H1 (cell line): ENCODE results near the gene BICDL1. TPM values are rescaled to one million over a fixed set of nuclear protein-coding genes. Genes with fewer than 3 reads are reported as not detected.

Experiments used
- BCL11A ChIP-seq, 2 experiments: IDR thresholded peaks; one replicate each; pipeline ENCODE4 v1.6.1; 2011; ENCODE audit warnings: low read depth in 2 of 2, low read length in 2 of 2, mild to moderate bottlenecking in 2 of 2
- CHD7 ChIP-seq: fragments of 300-600 bp; sonication (generic); IDR thresholded peaks from 2 replicates; pipeline ENCODE4 v1.7.1; 2012; ENCODE audit warnings: low read length, moderate library complexity, mild to moderate bottlenecking, inconsistent platforms; ENCODE audit not compliant: insufficient replicate concordance
- EZH2 ChIP-seq: fragments of 200-600 bp; sonication (generic); IDR thresholded peaks from 2 replicates; pipeline ENCODE4 v1.7.1; 2012; ENCODE audit warnings: low read depth, mild to moderate bottlenecking, moderate library complexity, low read length, inconsistent platforms; ENCODE audit not compliant: severe bottlenecking
- RBBP5 ChIP-seq: IDR thresholded peaks from 2 replicates; pipeline ENCODE4 v1.7.1; 2012; ENCODE audit warnings: low read depth, mild to moderate bottlenecking, inconsistent platforms, low read length, moderate library complexity, borderline replicate concordance
- ZNF274 ChIP-seq: IDR thresholded peaks from 2 replicates; pipeline ENCODE4 v1.7.0; 2012; ENCODE audit warnings: low read length, borderline replicate concordance; ENCODE audit errors: extremely low read depth
- polyA plus RNA-seq, 7 experiments: library from polyadenylated mRNA; depleted of rRNA in 3 of 7; stranded (reverse) in 5 of 7; unstranded in 2 of 7; fragments of >200 nt in 5 of 7; fragments of 200-250 nt in 2 of 7; gene quantifications; 1 replicate in 5 of 7; 2 replicates in 1 of 7; 4 replicates in 1 of 7; pipeline versions ENCODE4 v1.2.1 to v1.2.3, GENCODE V29; 2011 to 2013; ENCODE audit warnings: missing spikeins in 2 of 7, mixed read lengths in 2 of 7
- total RNA-seq: library from RNA; stranded (reverse); fragmentation: NEBNext Ultra II Directional; extraction: Animal tissue kit (Norgen Biotek cat#: 25700); gene quantifications from 2 replicates; pipeline ENCODE4 v1.2.1, GENCODE V29; 2021
- TF ChIP-seq, protein P1 (sequence below): IDR thresholded peaks from 2 replicates; pipeline ENCODE4 v1.6.1; 2011; ENCODE audit warnings: low read depth, mild to moderate bottlenecking, low read length; ENCODE audit not compliant: insufficient read depth

BICDL1 gene
- total and polyA plus RNA-seq, 2 of the 8 experiments (the other 6 are each of a cell fraction or from before 2014, with no cell fraction given) = 17.2 to 25.9 TPM

GRCh38 chr12:119949145-119949544, 39.9 kb upstream of the BICDL1 start (continued):
- no peak for TF ChIP-seq CHD7
- no peak for TF ChIP-seq BCL11A (IDR thresholded peaks at IDR 0.05; ENCODE audit: low read depth in 2 of 2, low read length in 2 of 2)
- TF ChIP-seq, protein P1, sequence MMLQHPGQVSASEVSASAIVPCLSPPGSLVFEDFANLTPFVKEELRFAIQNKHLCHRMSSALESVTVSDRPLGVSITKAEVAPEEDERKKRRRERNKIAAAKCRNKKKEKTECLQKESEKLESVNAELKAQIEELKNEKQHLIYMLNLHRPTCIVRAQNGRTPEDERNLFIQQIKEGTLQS = no peak
- no peak for TF ChIP-seq ZNF274
- TF ChIP-seq RBBP5 = no peak
- TF ChIP-seq EZH2 = no peak
